T-helper 17 cell (primary cell): ENCODE results near the gene BLOC1S2. TPM values are rescaled to one million over a fixed set of nuclear protein-coding genes. Genes with fewer than 3 reads are reported as not detected.
A peak's percentile ranks its signal among the peaks of the same experiment; 100 is the strongest.
"Not testable (repeated sequence)": the region's sequence is repeated elsewhere in the genome, so short reads cannot be mapped to it uniquely, and the experiment has no call there.

Experiments
- ATAC-seq: fragments of 150-1000 bp; cut with Tn5 transposase; 2 replicates; pipeline ENCODE4 v1.10.0; 2021; ENCODE audit warnings: mild to moderate bottlenecking, moderate library complexity
- DNase-seq, 3 donors: peaks; one replicate each; pipeline versions ENCODE4 v3.0.0 to v3.0.0-alpha.2; 2020 to 2021
- H3K9me3 ChIP-seq: one replicate; pipeline ENCODE4 v1.7.0; 2013; ENCODE audit warnings: low read length, mild to moderate bottlenecking; ENCODE audit not compliant: control insufficient read depth, poor library complexity, severe bottlenecking
- H3K27ac Mint-ChIP-seq: one replicate; pipeline ENCODE4 v1.8.0; 2022; ENCODE audit warnings: mild to moderate bottlenecking, moderate library complexity, mixed read lengths
- H3K27me3 Mint-ChIP-seq: one replicate; pipeline ENCODE4 v1.8.0; 2022; ENCODE audit warnings: mixed read lengths
- H3K36me3 Mint-ChIP-seq: one replicate; pipeline ENCODE4 v1.8.0; 2022; ENCODE audit warnings: low read depth, mixed read lengths
- H3K4me1 Mint-ChIP-seq: one replicate; pipeline ENCODE4 v1.8.0; 2022; ENCODE audit warnings: mild to moderate bottlenecking, mixed read lengths
- H3K4me3 Mint-ChIP-seq: one replicate; pipeline ENCODE4 v1.8.0; 2022; ENCODE audit warnings: mild to moderate bottlenecking, moderate library complexity, mixed read lengths
- total RNA-seq, 4 donors: library from RNA in 2 of 4; stranded (reverse) in 2 of 4; gene quantifications; one replicate each; pipeline ENCODE4 v1.2.3 and lab custom pipeline; 2022 to 2026

BLOC1S2 gene
- total RNA-seq, 2 donors from 2014 or later = 40.4 to 58.2 TPM

GRCh38 chr10:100282907-100283306 lies 3.6 kb downstream of the BLOC1S2 start:
- DNase-seq = no peak
- H3K9me3 ChIP-seq = no peaks in the 10 kb centered on the region
- H3K4me1 Mint-ChIP-seq = peaks cover 23% of the 10 kb centered on the region
- H3K36me3 Mint-ChIP-seq = peaks cover 6% of the 10 kb centered on the region
- ATAC-seq = no peak
- no peak overlapping the region for H3K4me3 Mint-ChIP-seq
- no peaks in the 10 kb centered on the region for H3K27me3 Mint-ChIP-seq
- H3K27ac Mint-ChIP-seq = no peak overlapping the region

- H3K4me3 Mint-ChIP-seq, H3K36me3 Mint-ChIP-seq, H3K27me3 Mint-ChIP-seq, H3K4me1 Mint-ChIP-seq, H3K27ac Mint-ChIP-seq, DNase-seq, H3K9me3 ChIP-seq, ATAC-seq: not testable (repeated sequence)
These were observed 9.5 kb downstream of the BLOC1S2 start for GRCh38 chr10:100276971-100277370.

GRCh38 chr10:100267239-100268104 lies 19.0 kb downstream of the BLOC1S2 start, which contains the start of gene CWF19L1:
Gene CWF19L1, minus strand, starts transcription at chr10:100267638. Its CDS starts 45 bp downstream, at chr10:100267593.
- Mint-ChIP-seq H3K27ac (peak within 1 kb of the TSS; percentile 99), H3K36me3 (peaks cover 3% of the 10 kb centered on the region), H3K4me1 (peaks cover 22% of the 10 kb centered on the region), H3K4me3 (peak within 1 kb of the TSS; percentile 100), H3K27me3 (no peaks in the 10 kb centered on the region)
- ATAC-seq = peak; percentile 91
- no peaks in the 10 kb centered on the region for H3K9me3 ChIP-seq
- DNase-seq = peak; percentile 55 to 61 (median 58)

GRCh38 chr10:100265821-100266485 lies 20.5 kb downstream of the BLOC1S2 start:
- H3K9me3 ChIP-seq = no peaks in the 10 kb centered on the region
- peaks cover 6% of the 10 kb centered on the region for H3K36me3 Mint-ChIP-seq

GRCh38 chr10:100254191-100254590 lies 32.3 kb downstream of the BLOC1S2 start:
- peaks cover 15% of the 10 kb centered on the region for H3K36me3 Mint-ChIP-seq

More at GRCh38 chr10:100265821-100266485, 20.5 kb downstream of the BLOC1S2 start:
- ATAC-seq (no peak), DNase-seq (no peak)
- peaks cover 32% of the 10 kb centered on the region for H3K4me1 Mint-ChIP-seq
- H3K27ac Mint-ChIP-seq = peak overlapping the region; percentile 99
- H3K27me3 Mint-ChIP-seq = no peaks in the 10 kb centered on the region
- peak overlapping the region; percentile 100 for H3K4me3 Mint-ChIP-seq

GRCh38 chr10:100253041-100253440 lies 33.4 kb downstream of the BLOC1S2 start:
- Mint-ChIP-seq H3K27ac (no peak overlapping the region), H3K4me3 (no peak overlapping the region), H3K36me3 (peaks cover 11% of the 10 kb centered on the region), H3K4me1 (peaks cover 10% of the 10 kb centered on the region), H3K27me3 (no peaks in the 10 kb centered on the region)
- no peak for DNase-seq
- H3K9me3 ChIP-seq = no peaks in the 10 kb centered on the region
- no peak for ATAC-seq

More at GRCh38 chr10:100254191-100254590, 32.3 kb downstream of the BLOC1S2 start:
- H3K27me3 Mint-ChIP-seq = no peaks in the 10 kb centered on the region
- no peak overlapping the region for H3K27ac Mint-ChIP-seq
- no peaks in the 10 kb centered on the region for H3K9me3 ChIP-seq
- ATAC-seq = no peak
- no peak for DNase-seq
- H3K4me3 Mint-ChIP-seq = no peak overlapping the region
- H3K4me1 Mint-ChIP-seq = peaks cover 15% of the 10 kb centered on the region

- Mint-ChIP-seq H3K27ac (peak overlapping the region; percentile 67), H3K36me3 (peaks cover 2% of the 10 kb centered on the region), H3K4me1 (no peaks in the 10 kb centered on the region), H3K27me3 (no peaks in the 10 kb centered on the region), H3K4me3 (no peak overlapping the region)
- DNase-seq (no peak), ATAC-seq (no peak)
- H3K9me3 ChIP-seq = no peaks in the 10 kb centered on the region
These were observed 37.7 kb downstream of the BLOC1S2 start for GRCh38 chr10:100248820-100249219.

- H3K9me3 ChIP-seq = no peaks in the 10 kb centered on the region
- Mint-ChIP-seq H3K4me1 (no peaks in the 10 kb centered on the region), H3K27me3 (no peaks in the 10 kb centered on the region), H3K27ac (no peak overlapping the region), H3K4me3 (no peak overlapping the region), H3K36me3 (peaks cover 2% of the 10 kb centered on the region)
- ATAC-seq = no peak
- no peak for DNase-seq
These were observed 40.8 kb downstream of the BLOC1S2 start for GRCh38 chr10:100245484-100246220.

GRCh38 chr10:100239851-100240250 lies 46.6 kb downstream of the BLOC1S2 start:
- ATAC-seq = no peak
- Mint-ChIP-seq H3K4me3 (no peak overlapping the region), H3K27me3 (no peaks in the 10 kb centered on the region), H3K36me3 (peaks cover 4% of the 10 kb centered on the region), H3K27ac (no peak overlapping the region), H3K4me1 (no peaks in the 10 kb centered on the region)
- no peaks in the 10 kb centered on the region for H3K9me3 ChIP-seq
- no peak for DNase-seq

GRCh38 chr10:100238429-100238828 lies 48.1 kb downstream of the BLOC1S2 start:
- no peaks in the 10 kb centered on the region for H3K27me3 Mint-ChIP-seq
- no peak overlapping the region for H3K27ac Mint-ChIP-seq
- DNase-seq = no peak
- ATAC-seq = no peak
- H3K9me3 ChIP-seq = no peaks in the 10 kb centered on the region
- peaks cover 4% of the 10 kb centered on the region for H3K36me3 Mint-ChIP-seq
- H3K4me1 Mint-ChIP-seq = no peaks in the 10 kb centered on the region
- no peak overlapping the region for H3K4me3 Mint-ChIP-seq

GRCh38 chr10:100232101-100232500 lies 54.4 kb downstream of the BLOC1S2 start:
- H3K27ac Mint-ChIP-seq = no peak overlapping the region
- peaks cover 8% of the 10 kb centered on the region for H3K36me3 Mint-ChIP-seq
- ATAC-seq (no peak), DNase-seq (no peak)
- H3K4me1 Mint-ChIP-seq = peaks cover 14% of the 10 kb centered on the region
- H3K4me3 Mint-ChIP-seq = peak overlapping the region; percentile 19
- no peaks in the 10 kb centered on the region for H3K9me3 ChIP-seq
- no peaks in the 10 kb centered on the region for H3K27me3 Mint-ChIP-seq

- Mint-ChIP-seq H3K27me3 (no peaks in the 10 kb centered on the region), H3K36me3 (peaks cover 10% of the 10 kb centered on the region), H3K27ac (peak overlapping the region; percentile 90), H3K4me3 (peak overlapping the region; percentile 96), H3K4me1 (peaks cover 23% of the 10 kb centered on the region)
- no peak for ATAC-seq
- no peaks in the 10 kb centered on the region for H3K9me3 ChIP-seq
- no peak for DNase-seq
These were observed 56.6 kb downstream of the BLOC1S2 start for GRCh38 chr10:100229819-100230422.
